Upper lobe of left lung (tissue), 4 donors: ENCODE results near the gene CXCL1.

Experiments
- EP300 ChIP-seq, 4 donors: sonication (generic); formaldehyde crosslinking; IDR thresholded peaks; one replicate each; pipeline ENCODE4 v1.5.1; 2017; ENCODE audit warnings: antibody characterized with exemption in 4 of 4, control low read depth in 2 of 4
- POLR2A ChIP-seq, 4 donors: fragments of 450-650 bp; IDR thresholded peaks; one replicate each; pipeline ENCODE4 v1.5.1; 2016 to 2017; ENCODE audit warnings: antibody characterized with exemption in 4 of 4, mild to moderate bottlenecking in 2 of 4
- POLR2AphosphoS5 ChIP-seq, 2 donors: sonication (generic); formaldehyde crosslinking; IDR thresholded peaks; one replicate each; pipeline ENCODE4 v1.5.1; 2017; ENCODE audit warnings: antibody characterized with exemption in 2 of 2
- TF ChIP-seq, protein P1 (sequence below), 6 experiments: fragments of 450-650 bp in 4 of 6; fragments of 200-600 bp in 2 of 6; sonication (generic) in 2 of 6; IDR thresholded peaks; one replicate each; pipeline ENCODE4 v1.5.1; 2016 to 2019; ENCODE audit warnings: antibody characterized with exemption in 6 of 6

GRCh38 chr4:73851293-73851692 is 17.9 kb upstream of the CXCL1 start:
- TF ChIP-seq POLR2AphosphoS5 (IDR thresholded peaks at IDR 0.05) (no peak), EP300 (IDR thresholded peaks at IDR 0.05) (no peak), POLR2A (IDR thresholded peaks at IDR 0.05) (no peak)
- TF ChIP-seq, protein P1, sequence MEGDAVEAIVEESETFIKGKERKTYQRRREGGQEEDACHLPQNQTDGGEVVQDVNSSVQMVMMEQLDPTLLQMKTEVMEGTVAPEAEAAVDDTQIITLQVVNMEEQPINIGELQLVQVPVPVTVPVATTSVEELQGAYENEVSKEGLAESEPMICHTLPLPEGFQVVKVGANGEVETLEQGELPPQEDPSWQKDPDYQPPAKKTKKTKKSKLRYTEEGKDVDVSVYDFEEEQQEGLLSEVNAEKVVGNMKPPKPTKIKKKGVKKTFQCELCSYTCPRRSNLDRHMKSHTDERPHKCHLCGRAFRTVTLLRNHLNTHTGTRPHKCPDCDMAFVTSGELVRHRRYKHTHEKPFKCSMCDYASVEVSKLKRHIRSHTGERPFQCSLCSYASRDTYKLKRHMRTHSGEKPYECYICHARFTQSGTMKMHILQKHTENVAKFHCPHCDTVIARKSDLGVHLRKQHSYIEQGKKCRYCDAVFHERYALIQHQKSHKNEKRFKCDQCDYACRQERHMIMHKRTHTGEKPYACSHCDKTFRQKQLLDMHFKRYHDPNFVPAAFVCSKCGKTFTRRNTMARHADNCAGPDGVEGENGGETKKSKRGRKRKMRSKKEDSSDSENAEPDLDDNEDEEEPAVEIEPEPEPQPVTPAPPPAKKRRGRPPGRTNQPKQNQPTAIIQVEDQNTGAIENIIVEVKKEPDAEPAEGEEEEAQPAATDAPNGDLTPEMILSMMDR (IDR thresholded peaks at IDR 0.05) = no peak
